ENCODE results near the gene ARID5B. TPM values are rescaled to one million over a fixed set of nuclear protein-coding genes. Genes with fewer than 3 reads are reported as not detected.
A peak's percentile ranks its signal among the peaks of the same experiment; 100 is the strongest.

Gene ARID5B
- total and polyA plus RNA-seq, 2 of the 4 experiments (the other 2 are of a cell fraction), result 41.0 to 125 TPM

GRCh38 chr10:61937631-61938351 lies 36.3 kb downstream of the ARID5B start:
- H2AFZ ChIP-seq (replicated peaks; ENCODE audit: low read length, poor library complexity), result no peak overlapping the region
- dilution Hi-C loops (cut with HindIII; ENCODE audit: low sequenced_read_pairs, unreplicated experiment), result no loop called here
- in situ Hi-C loops (cut with MboI; ENCODE audit: low sequenced_read_pairs), result no loop called here

More at GRCh38 chr10:61937631-61938351, 36.3 kb downstream of the ARID5B start:
- peak overlapping the region; percentile 97; the same call in 1 of the 2 replicates for H3K27ac ChIP-seq (ENCODE audit: insufficient read depth, low read length)
- peak; percentile 45 for ATAC-seq (ENCODE audit: low read depth)
- no peak overlapping the region for H2AK9ac ChIP-seq (replicated peaks; ENCODE audit: low read depth, low read length, poor library complexity)
- H4K5ac ChIP-seq (ENCODE audit: low read depth, low read length), result peak overlapping the region; percentile 88
- peaks cover 7% of the 10 kb centered on the region for H3K9me1 ChIP-seq (ENCODE audit: insufficient read depth, low read length)
- H3K36me3 ChIP-seq (ENCODE audit: control insufficient read depth, insufficient read depth, low read length), result peaks cover 11% of the 10 kb centered on the region
- DNase-seq, result peak; percentile 68
- H3K4me3 ChIP-seq (ENCODE audit: insufficient read depth, low read depth, low read length), result no peak overlapping the region
- intact Hi-C loops (cut with micrococcal nuclease), result loop anchor here (2.0 kb wide), 2 partner anchors 35 to 111 kb away; no protein-coding TSS in a partner anchor
- peak overlapping the region; percentile 6; the same call in 1 of the 2 replicates for H3K4ac ChIP-seq (ENCODE audit: low read depth, low read length)
- H3K23ac ChIP-seq (ENCODE audit: low read depth, low read length), result peak overlapping the region; percentile 4; the same call in 1 of the 2 replicates
- H3K27me3 ChIP-seq (ENCODE audit: control insufficient read depth, insufficient read depth, low read length), result no peaks in the 10 kb centered on the region
- no TSS peak for BruUV-seq (replicated peaks)
- peaks cover 15% of the 10 kb centered on the region; the same call in 1 of the 2 replicates for H4K20me1 ChIP-seq (ENCODE audit: insufficient read depth, low read length)
- peaks cover 28 to 69% of the 10 kb centered on the region in 2 experiments for H3K79me1 ChIP-seq (ENCODE audit: low read depth in 1 of 2, low read length in 2 of 2)
- H2AK5ac ChIP-seq (ENCODE audit: low read depth, low read length), result no peak overlapping the region
- H3K9me3 ChIP-seq (ENCODE audit: control insufficient read depth, insufficient read depth, low read length), result no peaks in the 10 kb centered on the region
- H2BK15ac ChIP-seq (ENCODE audit: low read depth, low read length), result 0 out of 3 replicates have a peak overlapping the region, but pooled peaks have one; percentile 21
- H3K9ac ChIP-seq (ENCODE audit: low read depth, low read length), result peak overlapping the region; percentile 39; the same call in 1 of the 2 replicates
- peak overlapping the region; percentile 24; the same call in 1 of the 2 replicates for H3K56ac ChIP-seq (ENCODE audit: extremely low read depth, insufficient read depth, low read length)
- H2BK5ac ChIP-seq (ENCODE audit: low read depth, low read length, poor library complexity, severe bottlenecking), result peak overlapping the region; percentile 81
- H4K8ac ChIP-seq (ENCODE audit: low read depth in 2 of 2, low read length in 2 of 2), result peak overlapping the region; percentile 18 to 61; a peak in 2 of 4 replicates
- H2BK20ac ChIP-seq (ENCODE audit: low read depth, low read length), result peak overlapping the region; percentile 36; the same call in 1 of the 2 replicates
- no CpG with 5 or more reads among the region's 1 CpG for WGBS, 2 experiments (ENCODE audit: extremely low coverage in 2 of 2, insufficient read length in 1 of 2)
- ChIA-PET CTCF (interaction anchor here (0.7 kb wide), 1 partner anchor 9 kb away, joined by 3 read pairs; no protein-coding TSS in a partner anchor), POLR2A (ENCODE audit: unreplicated experiment) (interaction anchor here (1.0 kb wide), 1 partner anchor 35 kb away, joined by 3 read pairs; no protein-coding TSS in a partner anchor)
- no peak overlapping the region; the same call in 1 of the 2 replicates for H3K14ac ChIP-seq (replicated peaks; ENCODE audit: low read depth, low read length)
- H3K4me1 ChIP-seq (ENCODE audit: control insufficient read depth, insufficient read depth, low read length), result peaks cover 18% of the 10 kb centered on the region
- TF ChIP-seq MAFK (IDR thresholded peaks at IDR 0.05; ENCODE audit: low read depth, low read length) (0 out of 2 replicates have a peak, but pooled peaks have one; percentile 7), RFX5 (IDR thresholded peaks at IDR 0.05; ENCODE audit: low read depth, low read length) (no peak), SMC3 (IDR thresholded peaks at IDR 0.05; ENCODE audit: low read depth, low read length) (no peak), NFE2L2 (IDR thresholded peaks at IDR 0.05; ENCODE audit: low read depth, low read length) (no peak), CEBPB (IDR thresholded peaks at IDR 0.05; ENCODE audit: low read depth, low read length) (peak; percentile 65; the same call in 1 of the 2 replicates), POLR2A (IDR thresholded peaks at IDR 0.05; ENCODE audit: low read depth, low read length) (no peak), CTCF (conservative IDR thresholded peaks at IDR 0.05; ENCODE audit: low read depth, low read length) (no peak), CHD1 (IDR thresholded peaks at IDR 0.05; ENCODE audit: low read depth, low read length) (no peak), BHLHE40 (IDR thresholded peaks at IDR 0.05; ENCODE audit: low read depth, low read length) (no peak), RAD21 (IDR thresholded peaks at IDR 0.05; ENCODE audit: low read length) (no peak), ELK1 (IDR thresholded peaks at IDR 0.05; ENCODE audit: borderline replicate concordance, low read depth, low read length) (no peak), MXI1 (IDR thresholded peaks at IDR 0.05; ENCODE audit: borderline replicate concordance, low read depth, low read length) (no peak), FOS (IDR thresholded peaks at IDR 0.05; ENCODE audit: low read depth, low read length) (no peak), MAZ (IDR thresholded peaks at IDR 0.05; ENCODE audit: borderline replicate concordance, low read depth, low read length) (no peak), RCOR1 (IDR thresholded peaks at IDR 0.05; ENCODE audit: insufficient replicate concordance, low read length) (no peak)
- H3K4me2 ChIP-seq (ENCODE audit: low read depth, low read length), result peak overlapping the region; percentile 82
- peak overlapping the region; percentile 44 for H2BK120ac ChIP-seq (ENCODE audit: low read depth, low read length)
- peak overlapping the region; percentile 98 for H3K18ac ChIP-seq (ENCODE audit: low read depth, low read length)
- H4K91ac ChIP-seq (ENCODE audit: insufficient read depth, low read depth, low read length), result no peak overlapping the region
